ENCODE data around the gene TADA2A.

The TADA2A gene, protein sequence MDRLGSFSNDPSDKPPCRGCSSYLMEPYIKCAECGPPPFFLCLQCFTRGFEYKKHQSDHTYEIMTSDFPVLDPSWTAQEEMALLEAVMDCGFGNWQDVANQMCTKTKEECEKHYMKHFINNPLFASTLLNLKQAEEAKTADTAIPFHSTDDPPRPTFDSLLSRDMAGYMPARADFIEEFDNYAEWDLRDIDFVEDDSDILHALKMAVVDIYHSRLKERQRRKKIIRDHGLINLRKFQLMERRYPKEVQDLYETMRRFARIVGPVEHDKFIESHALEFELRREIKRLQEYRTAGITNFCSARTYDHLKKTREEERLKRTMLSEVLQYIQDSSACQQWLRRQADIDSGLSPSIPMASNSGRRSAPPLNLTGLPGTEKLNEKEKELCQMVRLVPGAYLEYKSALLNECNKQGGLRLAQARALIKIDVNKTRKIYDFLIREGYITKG

DNA sequence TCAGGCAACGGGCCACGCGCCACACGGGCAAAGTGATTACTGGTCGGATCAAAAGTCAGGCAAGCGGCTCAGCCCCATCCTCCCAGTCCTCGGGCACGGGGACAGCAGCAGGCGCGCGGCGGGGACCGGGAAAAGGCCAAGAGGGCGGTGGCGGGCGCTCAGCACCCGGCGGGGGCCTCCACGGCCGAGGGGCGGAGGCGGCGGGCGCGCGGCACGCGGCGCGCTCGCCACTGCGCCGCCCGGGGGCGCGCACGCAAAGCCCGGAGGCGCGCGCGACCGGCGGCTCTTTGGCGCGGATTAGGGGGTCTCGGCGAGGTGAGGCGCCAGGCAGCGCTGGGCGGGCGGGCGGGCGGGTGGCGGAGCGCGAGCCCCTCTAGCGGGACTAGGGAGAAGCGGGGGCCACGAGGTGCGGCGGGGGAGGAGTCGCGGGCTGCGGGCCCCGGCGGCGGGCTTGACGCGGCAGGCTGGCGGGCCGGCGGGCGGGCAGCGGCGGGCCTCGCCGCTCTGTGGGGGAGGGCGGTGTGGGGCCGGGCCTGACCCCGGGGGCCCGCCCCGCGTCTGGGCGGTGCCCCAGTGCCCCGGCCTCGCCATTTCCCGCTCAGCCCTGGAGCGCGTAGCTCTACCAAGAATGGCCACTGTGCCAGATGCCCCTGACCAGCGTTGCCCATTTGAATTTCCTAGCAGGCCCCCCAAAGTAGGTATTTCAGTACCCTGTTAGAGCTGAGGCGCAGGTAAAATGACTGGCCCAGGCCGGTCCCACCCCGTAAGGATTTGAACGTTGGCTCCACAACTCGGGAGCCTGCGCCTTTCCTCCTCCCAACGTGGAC is at the start of gene TADA2A, which contains the start of gene ACACA:
Gene TADA2A (plus strand): TSS at position 252 of the 827 bp plus-strand sequence. CDS start 4,480 bp downstream, outside the sequence.
Gene ACACA (minus strand): TSS at position 202 of the 827 bp plus-strand sequence. CDS start 537 bp downstream, outside the sequence.
- FAIRE-seq, result no peak
- TF ChIP-seq, protein P1, sequence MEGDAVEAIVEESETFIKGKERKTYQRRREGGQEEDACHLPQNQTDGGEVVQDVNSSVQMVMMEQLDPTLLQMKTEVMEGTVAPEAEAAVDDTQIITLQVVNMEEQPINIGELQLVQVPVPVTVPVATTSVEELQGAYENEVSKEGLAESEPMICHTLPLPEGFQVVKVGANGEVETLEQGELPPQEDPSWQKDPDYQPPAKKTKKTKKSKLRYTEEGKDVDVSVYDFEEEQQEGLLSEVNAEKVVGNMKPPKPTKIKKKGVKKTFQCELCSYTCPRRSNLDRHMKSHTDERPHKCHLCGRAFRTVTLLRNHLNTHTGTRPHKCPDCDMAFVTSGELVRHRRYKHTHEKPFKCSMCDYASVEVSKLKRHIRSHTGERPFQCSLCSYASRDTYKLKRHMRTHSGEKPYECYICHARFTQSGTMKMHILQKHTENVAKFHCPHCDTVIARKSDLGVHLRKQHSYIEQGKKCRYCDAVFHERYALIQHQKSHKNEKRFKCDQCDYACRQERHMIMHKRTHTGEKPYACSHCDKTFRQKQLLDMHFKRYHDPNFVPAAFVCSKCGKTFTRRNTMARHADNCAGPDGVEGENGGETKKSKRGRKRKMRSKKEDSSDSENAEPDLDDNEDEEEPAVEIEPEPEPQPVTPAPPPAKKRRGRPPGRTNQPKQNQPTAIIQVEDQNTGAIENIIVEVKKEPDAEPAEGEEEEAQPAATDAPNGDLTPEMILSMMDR (IDR thresholded peaks at IDR 0.05; ENCODE audit: insufficient read depth, missing control alignments), result no peak
- peak; percentile 30 for DNase-seq (ENCODE audit: insufficient read length, low spot score)

DNA sequence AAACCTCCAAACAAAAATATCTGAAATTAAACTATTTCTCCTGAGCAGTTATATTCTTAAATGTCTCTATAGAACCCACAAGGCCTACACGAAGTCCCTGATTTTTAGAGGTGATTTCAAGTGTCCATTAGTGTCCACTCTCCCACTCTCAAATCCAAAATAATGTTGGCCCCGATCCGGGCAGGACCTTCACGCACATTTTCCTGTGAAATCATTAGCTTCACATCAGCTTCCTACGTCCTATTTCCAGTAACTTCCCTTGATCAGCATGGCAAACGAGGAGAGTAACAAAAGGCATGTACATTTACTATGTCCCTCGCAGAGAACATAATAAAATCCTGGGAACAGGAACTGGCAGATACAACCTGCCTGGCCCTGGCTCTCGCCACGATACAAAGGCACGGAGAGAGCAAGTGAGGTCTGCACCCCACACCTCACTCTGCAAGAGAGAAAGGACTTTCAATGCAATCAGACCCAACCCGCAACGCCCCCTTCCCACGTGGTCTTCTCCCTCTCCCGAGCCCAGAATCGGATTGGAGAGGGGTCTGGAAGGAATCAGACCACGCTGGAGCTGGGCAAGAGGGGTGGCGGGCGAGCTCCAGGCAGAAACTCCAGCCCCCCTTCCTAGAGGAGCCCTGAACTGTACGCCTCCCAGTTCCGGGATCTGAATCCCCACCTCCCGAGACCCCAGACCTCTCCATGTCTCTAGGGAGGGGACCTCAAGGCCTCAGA is 48.4 kb upstream of the TADA2A start:
- FAIRE-seq (no peak), DNase-seq (ENCODE audit: insufficient read length, low spot score) (no peak)
- TF ChIP-seq, protein P1 (IDR thresholded peaks at IDR 0.05; ENCODE audit: insufficient read depth, missing control alignments), result no peak

DNA sequence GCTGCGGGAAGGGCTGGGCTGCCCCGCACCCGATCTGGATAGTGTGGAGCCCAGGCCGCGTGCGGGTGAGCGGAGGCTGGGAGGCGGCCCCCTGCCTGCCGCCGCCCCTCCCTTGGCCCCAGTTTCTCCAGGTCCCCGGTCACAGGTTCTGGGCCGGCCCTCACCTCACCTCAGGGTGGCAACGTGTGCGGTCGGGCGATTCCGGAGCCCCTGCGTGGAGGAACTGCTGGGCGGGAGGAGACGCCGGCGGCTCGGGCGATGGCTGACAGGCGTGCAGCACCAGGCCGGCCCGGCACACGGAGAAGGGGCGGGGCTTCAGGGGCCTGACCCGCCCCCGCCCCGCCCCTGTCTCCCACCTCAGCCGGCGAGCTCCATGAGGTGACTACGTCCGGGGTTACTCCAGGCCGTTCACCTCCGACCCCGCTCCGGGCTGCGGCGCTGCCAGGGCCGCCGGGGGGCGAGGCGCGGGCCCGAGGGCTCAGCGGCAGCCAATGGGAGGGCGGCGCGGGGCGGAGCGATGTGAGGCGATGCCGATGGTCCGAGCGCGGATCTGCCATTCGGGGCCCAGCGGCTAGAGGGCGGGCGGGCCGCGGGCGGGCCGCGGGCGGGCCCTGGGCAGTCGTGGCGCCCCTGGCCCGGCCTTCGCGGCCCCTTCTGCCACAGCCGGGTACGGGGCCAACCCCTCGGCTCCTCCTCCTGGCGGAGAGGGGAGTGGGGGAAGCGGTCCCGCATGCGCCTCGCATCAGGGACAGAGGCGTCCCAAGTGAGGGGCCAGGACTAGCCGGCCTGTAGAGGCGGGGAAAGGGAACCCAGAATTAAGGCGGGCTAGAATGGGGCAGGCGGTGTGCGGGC is 47.6 kb upstream of the TADA2A start:
- DNase-seq (ENCODE audit: insufficient read length, low spot score) (peak; percentile 80), FAIRE-seq (no peak)
- TF ChIP-seq, protein P1 (IDR thresholded peaks at IDR 0.05; ENCODE audit: insufficient read depth, missing control alignments), result no peak

DNA sequence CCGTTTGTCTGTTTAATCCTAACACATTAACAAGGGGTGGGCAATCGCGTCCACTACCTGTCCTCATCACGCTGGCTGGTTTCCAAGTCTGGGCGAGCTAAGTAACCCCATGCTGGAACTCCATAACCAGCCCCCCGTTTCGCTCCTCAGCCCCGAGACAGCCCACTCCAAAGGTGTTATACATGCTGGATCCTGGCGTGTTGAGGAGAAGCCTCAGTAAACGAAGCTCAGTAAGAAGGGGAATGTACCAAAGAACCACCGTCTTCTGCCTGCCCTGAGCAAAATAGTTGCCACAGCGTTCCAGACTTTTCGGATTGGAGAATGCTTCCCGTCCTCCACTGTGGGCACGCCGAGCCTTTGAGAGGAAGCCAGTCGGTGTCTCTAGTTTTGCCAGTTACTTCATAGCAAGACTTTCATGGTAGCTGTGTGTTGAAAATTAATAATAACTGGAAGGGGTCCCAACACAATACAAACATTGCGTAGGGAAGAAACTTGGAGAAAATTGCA is 47.0 kb upstream of the TADA2A start:
- TF ChIP-seq, protein P1 (IDR thresholded peaks at IDR 0.05; ENCODE audit: insufficient read depth, missing control alignments), result no peak
- no peak for DNase-seq (ENCODE audit: insufficient read length, low spot score)
- FAIRE-seq, result no peak

DNA sequence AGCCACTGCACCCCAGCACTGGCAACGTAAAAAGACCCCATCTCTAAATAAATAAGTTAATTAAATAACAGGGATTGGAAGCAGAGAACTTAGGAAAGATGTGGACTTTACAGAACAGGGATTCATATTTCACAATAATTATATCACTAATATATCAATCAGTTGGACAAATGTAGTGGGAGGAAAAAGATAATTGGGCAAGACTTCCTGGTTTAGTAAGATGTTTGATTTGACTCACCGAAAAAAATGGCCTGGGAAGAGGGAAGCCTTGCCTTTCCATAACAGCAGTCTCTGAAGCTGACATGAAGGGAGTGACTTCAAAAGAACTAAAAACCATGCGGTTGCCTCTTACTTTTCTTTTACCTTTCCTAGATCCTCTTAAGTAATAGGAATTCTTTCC is 46.1 kb upstream of the TADA2A start:
- FAIRE-seq, result no peak
- no peak for DNase-seq (ENCODE audit: insufficient read length, low spot score)
- TF ChIP-seq, protein P1 (IDR thresholded peaks at IDR 0.05; ENCODE audit: insufficient read depth, missing control alignments), result no peak

DNA sequence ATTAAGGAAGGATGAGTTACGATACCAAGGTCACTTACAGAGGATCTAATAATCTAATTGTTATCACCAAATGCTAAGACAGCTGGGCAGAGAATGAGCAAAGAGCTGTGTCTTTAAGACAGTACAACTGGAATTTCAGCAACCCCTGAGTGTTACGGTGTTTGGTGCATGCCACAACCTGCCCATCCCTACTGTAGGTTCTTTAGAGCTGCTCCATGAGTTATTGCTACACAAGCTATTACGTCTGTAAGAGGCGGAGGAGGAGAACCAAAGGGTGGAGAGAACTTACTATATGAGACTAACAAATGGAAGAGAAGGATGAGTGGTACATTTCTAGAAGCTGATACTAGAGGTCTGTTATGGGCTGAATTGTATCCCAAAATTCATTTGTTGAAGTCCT is 45.1 kb upstream of the TADA2A start:
- TF ChIP-seq, protein P1 (IDR thresholded peaks at IDR 0.05; ENCODE audit: insufficient read depth, missing control alignments), result no peak
- FAIRE-seq (no peak), DNase-seq (ENCODE audit: insufficient read length, low spot score) (no peak)
